Hematopoietic multipotent progenitor cell (in vitro differentiated cells): ENCODE data around the gene LDLRAD4. TPM values are rescaled to one million over a fixed set of nuclear protein-coding genes. Genes with fewer than 3 reads are reported as not detected.
"Not testable (repeated sequence)": the region's sequence is repeated elsewhere in the genome, so short reads cannot be mapped to it uniquely, and the experiment has no call there.

Experiments
- DNase-seq, 3 donors: peaks; one replicate each; pipeline ENCODE4 v3.0.0-alpha.2; 2011 to 2015; ENCODE audit warnings: low read depth in 2 of 3, low spot score in 2 of 3
- total RNA-seq: library from RNA; depleted of rRNA; stranded (reverse); fragments of >200 nt; gene quantifications from one replicate; pipeline ENCODE4 v1.2.3, GENCODE V29; 2012

Gene LDLRAD4
- total RNA-seq, 1 donor = 63.3 TPM

- no peak for DNase-seq
These were observed 380.0 kb downstream of the LDLRAD4 start for GRCh38 chr18:13598591-13598990.

GRCh38 chr18:13599031-13599430, 380.5 kb downstream of the LDLRAD4 start:
- DNase-seq = no peak

GRCh38 chr18:13603304-13604019, 384.9 kb downstream of the LDLRAD4 start:
- DNase-seq = no peak

- no peak for DNase-seq
These were observed 386.2 kb downstream of the LDLRAD4 start for GRCh38 chr18:13604786-13605185.

GRCh38 chr18:13605477-13605876, 386.9 kb downstream of the LDLRAD4 start:
- DNase-seq = no peak

GRCh38 chr18:13605901-13606300, 387.3 kb downstream of the LDLRAD4 start:
- DNase-seq = no peak

GRCh38 chr18:13606604-13607254, 388.2 kb downstream of the LDLRAD4 start:
- DNase-seq = no peak

- not testable (repeated sequence) for DNase-seq
These were observed 389.5 kb downstream of the LDLRAD4 start for GRCh38 chr18:13608024-13608562.

- DNase-seq = peak in 1 of 3 donors; percentile 21
These were observed 390.4 kb downstream of the LDLRAD4 start for GRCh38 chr18:13608791-13609532.

GRCh38 chr18:13610555-13611141, 392.1 kb downstream of the LDLRAD4 start:
- DNase-seq = no peak

- DNase-seq = peak in 1 of 3 donors; percentile 58
These were observed 392.6 kb downstream of the LDLRAD4 start for GRCh38 chr18:13611142-13611600.

- DNase-seq = no peak
These were observed 393.1 kb downstream of the LDLRAD4 start for GRCh38 chr18:13611601-13612195.

- peak; percentile 47 to 95 (median 90) for DNase-seq
These were observed 393.8 kb downstream of the LDLRAD4 start for GRCh38 chr18:13612196-13612997.

GRCh38 chr18:13613099-13613498, 394.5 kb downstream of the LDLRAD4 start:
- DNase-seq = no peak

- DNase-seq = no peak
These were observed 395.3 kb downstream of the LDLRAD4 start for GRCh38 chr18:13613591-13614501.

GRCh38 chr18:13614641-13615288, 396.2 kb downstream of the LDLRAD4 start:
- peak in 1 of 3 donors; percentile 51 for DNase-seq

- no peak for DNase-seq
These were observed 396.9 kb downstream of the LDLRAD4 start for GRCh38 chr18:13615432-13615861.

- no peak for DNase-seq
These were observed 397.5 kb downstream of the LDLRAD4 start for GRCh38 chr18:13616041-13616440.
